Measurements from ENCODE around the gene TMEM184A.

GRCh38 chr7:1602386-1602785, 46.4 kb upstream of the TMEM184A start:
- TF ChIP-seq POLR2AphosphoS5 (IDR thresholded peaks at IDR 0.05; ENCODE audit: borderline replicate concordance, low read depth, low read length) (no peak), EZH2 (IDR thresholded peaks at IDR 0.05) (no peak)

Measured in SK-N-MC (cell line).